ENCODE measurements around the gene DDIT4. TPM values are rescaled to one million over a fixed set of nuclear protein-coding genes. Genes with fewer than 3 reads are reported as not detected.

DDIT4 gene
- total RNA-seq, 1 donor from 2014 or later, result 87.2 TPM

- no peaks in the 10 kb centered on the region for H3K36me3 ChIP-seq (ENCODE audit: control insufficient read depth in 3 of 3, insufficient read depth in 3 of 3, low read length in 3 of 3)
- no peaks in the 10 kb centered on the region for H3K27me3 ChIP-seq (ENCODE audit: control insufficient read depth in 3 of 3, insufficient read depth in 3 of 3, low read length in 3 of 3)
- peak overlapping the region in 1 of 3 donors; percentile 25 for H3K9ac ChIP-seq (ENCODE audit: low read depth in 1 of 3, low read length in 3 of 3)
- H3K4me3 ChIP-seq (ENCODE audit: low read length in 3 of 3), result no peak overlapping the region
- peaks cover 61 to 70% (median 66%) of the 10 kb centered on the region in 3 donors for H3K4me1 ChIP-seq (ENCODE audit: control insufficient read depth in 3 of 3, insufficient read depth in 3 of 3, low read length in 3 of 3)
- peak overlapping the region; percentile 56 for H3K27ac ChIP-seq (ENCODE audit: low read depth, low read length)
- no peaks in the 10 kb centered on the region for H3K9me3 ChIP-seq (ENCODE audit: control insufficient read depth in 3 of 3, low read length in 3 of 3)
Observed at GRCh38 chr10:72258617-72259016, 15.1 kb upstream of the DDIT4 start.

GRCh38 chr10:72259491-72260238 lies 14.1 kb upstream of the DDIT4 start:
- H3K36me3 ChIP-seq (ENCODE audit: control insufficient read depth in 3 of 3, insufficient read depth in 3 of 3, low read length in 3 of 3), result no peaks in the 10 kb centered on the region
- peak overlapping the region; percentile 93 for H3K27ac ChIP-seq (ENCODE audit: low read depth, low read length)
- H3K9me3 ChIP-seq (ENCODE audit: control insufficient read depth in 3 of 3, low read length in 3 of 3), result no peaks in the 10 kb centered on the region
- peak overlapping the region; percentile 54 to 86 (median 73) for H3K4me3 ChIP-seq (ENCODE audit: low read length in 3 of 3)
- H3K9ac ChIP-seq (ENCODE audit: low read depth in 1 of 3, low read length in 3 of 3), result peak overlapping the region; percentile 71 to 84 (median 74)
- H3K4me1 ChIP-seq (ENCODE audit: control insufficient read depth in 3 of 3, insufficient read depth in 3 of 3, low read length in 3 of 3), result peaks cover 51 to 59% (median 58%) of the 10 kb centered on the region in 3 donors
- H3K27me3 ChIP-seq (ENCODE audit: control insufficient read depth in 3 of 3, insufficient read depth in 3 of 3, low read length in 3 of 3), result no peaks in the 10 kb centered on the region

- peak overlapping the region; percentile 74 to 84 (median 82) for H3K9ac ChIP-seq (ENCODE audit: low read depth in 1 of 3, low read length in 3 of 3)
- peak overlapping the region; percentile 93 for H3K27ac ChIP-seq (ENCODE audit: low read depth, low read length)
- H3K27me3 ChIP-seq (ENCODE audit: control insufficient read depth in 3 of 3, insufficient read depth in 3 of 3, low read length in 3 of 3), result no peaks in the 10 kb centered on the region
- peaks cover 44 to 52% (median 50%) of the 10 kb centered on the region in 3 donors for H3K4me1 ChIP-seq (ENCODE audit: control insufficient read depth in 3 of 3, insufficient read depth in 3 of 3, low read length in 3 of 3)
- H3K4me3 ChIP-seq (ENCODE audit: low read length in 3 of 3), result peak overlapping the region; percentile 54 to 86 (median 73)
- no peaks in the 10 kb centered on the region for H3K36me3 ChIP-seq (ENCODE audit: control insufficient read depth in 3 of 3, insufficient read depth in 3 of 3, low read length in 3 of 3)
- no peaks in the 10 kb centered on the region for H3K9me3 ChIP-seq (ENCODE audit: control insufficient read depth in 3 of 3, low read length in 3 of 3)
Observed at GRCh38 chr10:72260239-72260975, 13.3 kb upstream of the DDIT4 start.

- Histone ChIP-seq H3K9me3 (ENCODE audit: control insufficient read depth in 3 of 3, low read length in 3 of 3) (no peaks in the 10 kb centered on the region), H3K9ac (ENCODE audit: low read depth in 1 of 3, low read length in 3 of 3) (peak overlapping the region; percentile 81 to 87 (median 82)), H3K4me1 (ENCODE audit: control insufficient read depth in 3 of 3, insufficient read depth in 3 of 3, low read length in 3 of 3) (peaks cover 36 to 44% (median 44%) of the 10 kb centered on the region in 3 donors), H3K36me3 (ENCODE audit: control insufficient read depth in 3 of 3, insufficient read depth in 3 of 3, low read length in 3 of 3) (no peaks in the 10 kb centered on the region), H3K27ac (ENCODE audit: low read depth, low read length) (peak overlapping the region; percentile 93), H3K4me3 (ENCODE audit: low read length in 3 of 3) (peak overlapping the region; percentile 71 to 86 (median 73)), H3K27me3 (ENCODE audit: control insufficient read depth in 3 of 3, insufficient read depth in 3 of 3, low read length in 3 of 3) (no peaks in the 10 kb centered on the region)
Observed at GRCh38 chr10:72260976-72261783, 12.5 kb upstream of the DDIT4 start.

GRCh38 chr10:72261784-72262404 lies 11.8 kb upstream of the DDIT4 start:
- peak overlapping the region; percentile 93 for H3K27ac ChIP-seq (ENCODE audit: low read depth, low read length)
- peak overlapping the region in 1 of 3 donors; percentile 71 for H3K4me3 ChIP-seq (ENCODE audit: low read length in 3 of 3)
- no peaks in the 10 kb centered on the region for H3K9me3 ChIP-seq (ENCODE audit: control insufficient read depth in 3 of 3, low read length in 3 of 3)
- no peaks in the 10 kb centered on the region for H3K27me3 ChIP-seq (ENCODE audit: control insufficient read depth in 3 of 3, insufficient read depth in 3 of 3, low read length in 3 of 3)
- H3K9ac ChIP-seq (ENCODE audit: low read depth in 1 of 3, low read length in 3 of 3), result peak overlapping the region in 2 of 3 donors; percentile 16 to 87
- H3K36me3 ChIP-seq (ENCODE audit: control insufficient read depth in 3 of 3, insufficient read depth in 3 of 3, low read length in 3 of 3), result no peaks in the 10 kb centered on the region
- H3K4me1 ChIP-seq (ENCODE audit: control insufficient read depth in 3 of 3, insufficient read depth in 3 of 3, low read length in 3 of 3), result peaks cover 31 to 40% (median 40%) of the 10 kb centered on the region in 3 donors

- Histone ChIP-seq H3K9ac (ENCODE audit: low read depth in 1 of 3, low read length in 3 of 3) (no peak overlapping the region), H3K4me3 (ENCODE audit: low read length in 3 of 3) (no peak overlapping the region), H3K4me1 (ENCODE audit: control insufficient read depth in 3 of 3, insufficient read depth in 3 of 3, low read length in 3 of 3) (peaks cover 24 to 29% (median 26%) of the 10 kb centered on the region in 3 donors), H3K27me3 (ENCODE audit: control insufficient read depth in 3 of 3, insufficient read depth in 3 of 3, low read length in 3 of 3) (no peaks in the 10 kb centered on the region), H3K9me3 (ENCODE audit: control insufficient read depth in 3 of 3, low read length in 3 of 3) (no peaks in the 10 kb centered on the region), H3K27ac (ENCODE audit: low read depth, low read length) (no peak overlapping the region), H3K36me3 (ENCODE audit: control insufficient read depth in 3 of 3, insufficient read depth in 3 of 3, low read length in 3 of 3) (no peaks in the 10 kb centered on the region)
Observed at GRCh38 chr10:72263613-72264241, 10.0 kb upstream of the DDIT4 start.

- H3K36me3 ChIP-seq (ENCODE audit: control insufficient read depth in 3 of 3, insufficient read depth in 3 of 3, low read length in 3 of 3), result no peaks in the 10 kb centered on the region
Observed at GRCh38 chr10:72264536-72264935, 9.2 kb upstream of the DDIT4 start.

GRCh38 chr10:72265508-72265907 lies 8.2 kb upstream of the DDIT4 start:
- Histone ChIP-seq H3K27me3 (ENCODE audit: control insufficient read depth in 3 of 3, insufficient read depth in 3 of 3, low read length in 3 of 3) (no peaks in the 10 kb centered on the region), H3K27ac (ENCODE audit: low read depth, low read length) (no peak overlapping the region), H3K9me3 (ENCODE audit: control insufficient read depth in 3 of 3, low read length in 3 of 3) (no peaks in the 10 kb centered on the region), H3K36me3 (ENCODE audit: control insufficient read depth in 3 of 3, insufficient read depth in 3 of 3, low read length in 3 of 3) (no peaks in the 10 kb centered on the region), H3K4me1 (ENCODE audit: control insufficient read depth in 3 of 3, insufficient read depth in 3 of 3, low read length in 3 of 3) (peaks cover 10 to 12% (median 11%) of the 10 kb centered on the region in 3 donors), H3K9ac (ENCODE audit: low read depth in 1 of 3, low read length in 3 of 3) (no peak overlapping the region), H3K4me3 (ENCODE audit: low read length in 3 of 3) (no peak overlapping the region)

More at GRCh38 chr10:72264536-72264935, 9.2 kb upstream of the DDIT4 start:
- Histone ChIP-seq H3K27ac (ENCODE audit: low read depth, low read length) (no peak overlapping the region), H3K9me3 (ENCODE audit: control insufficient read depth in 3 of 3, low read length in 3 of 3) (no peaks in the 10 kb centered on the region), H3K27me3 (ENCODE audit: control insufficient read depth in 3 of 3, insufficient read depth in 3 of 3, low read length in 3 of 3) (no peaks in the 10 kb centered on the region), H3K4me1 (ENCODE audit: control insufficient read depth in 3 of 3, insufficient read depth in 3 of 3, low read length in 3 of 3) (peaks cover 19 to 22% (median 21%) of the 10 kb centered on the region in 3 donors), H3K4me3 (ENCODE audit: low read length in 3 of 3) (no peak overlapping the region), H3K9ac (ENCODE audit: low read depth in 1 of 3, low read length in 3 of 3) (no peak overlapping the region)
